Caco-2 (cell line): Measurements from ENCODE around the gene WASHC2A. TPM values are rescaled to one million over a fixed set of nuclear protein-coding genes. Genes with fewer than 3 reads are reported as not detected.
"Not testable (repeated sequence)": the region's sequence is repeated elsewhere in the genome, so short reads cannot be mapped to it uniquely, and the experiment has no call there.

Experiments
- BruUV-seq: library from RNA; stranded (reverse); fragments of 400-500 nt; replicated peaks from 2 replicates; lab custom pipeline; 2021; lab: Mats Ljungman, UMichigan
- CTCF ChIA-PET: fragments of 300-600 bp; sonication (Branson Sonifier 250); formaldehyde crosslinking; loops from one replicate; lab custom pipeline; 2022; ENCODE audit warnings: antibody characterized with exemption; lab: Charles Lee
- POLR2A ChIA-PET: fragments of 300-600 bp; sonication (Branson Sonifier 250); formaldehyde crosslinking; loops from one replicate; lab custom pipeline; 2022; ENCODE audit warnings: antibody characterized with exemption; lab: Charles Lee
- DNase-seq, 2 experiments: peaks; one replicate each; pipeline versions ENCODE4 v3.0.0 to v3.0.0-alpha.2; 2020 to 2022
- H3K27me3 ChIP-seq: replicated peaks from 2 replicates; pipeline ENCODE4 v1.6.0; 2011; ENCODE audit warnings: low read length; ENCODE audit not compliant: control insufficient read depth, insufficient read depth
- H3K36me3 ChIP-seq: 2 replicates; pipeline ENCODE4 v1.5.1; 2011; ENCODE audit warnings: low read length; ENCODE audit not compliant: control insufficient read depth, insufficient read depth
- H3K4me1 ChIP-seq: fragments of 250-450 bp; sonication (Bioruptor Pico); 2 replicates; pipeline ENCODE4 v1.5.1; 2020; ENCODE audit warnings: mild to moderate bottlenecking
- H3K4me3 ChIP-seq: 2 replicates; pipeline ENCODE4 v1.5.1; 2011; ENCODE audit warnings: low read depth, mild to moderate bottlenecking, control low read depth, low read length
- H3K9me3 ChIP-seq: fragments of 250-450 bp; sonication (Bioruptor Pico); 2 replicates; pipeline ENCODE4 v1.5.1; 2020; ENCODE audit warnings: mild to moderate bottlenecking, moderate library complexity
- H3K27ac Mint-ChIP-seq: one replicate; pipeline ENCODE4 v1.8.0; 2022; ENCODE audit warnings: mixed read lengths; ENCODE audit not compliant: unreplicated experiment
- H3K27me3 Mint-ChIP-seq: one replicate; pipeline ENCODE4 v1.8.0; 2022; ENCODE audit warnings: mixed read lengths; ENCODE audit not compliant: insufficient read depth, unreplicated experiment
- H3K36me3 Mint-ChIP-seq: one replicate; pipeline ENCODE4 v1.8.0; 2022; ENCODE audit warnings: mild to moderate bottlenecking, mixed read lengths; ENCODE audit not compliant: insufficient read depth, unreplicated experiment
- H3K4me1 Mint-ChIP-seq: one replicate; pipeline ENCODE4 v1.8.0; 2022; ENCODE audit warnings: low read depth, mixed read lengths; ENCODE audit not compliant: unreplicated experiment
- H3K4me3 Mint-ChIP-seq: one replicate; pipeline ENCODE4 v1.8.0; 2022; ENCODE audit warnings: mild to moderate bottlenecking, moderate library complexity, mixed read lengths; ENCODE audit not compliant: unreplicated experiment
- H3K9me3 Mint-ChIP-seq: one replicate; pipeline ENCODE4 v1.8.0; 2022; ENCODE audit warnings: mixed read lengths; ENCODE audit not compliant: unreplicated experiment
- intact Hi-C: fragments of 100-400 bp; cut with micrococcal nuclease; formaldehyde crosslinking; loops from one replicate; pipeline ENCODE4 v1.10.0; 2022; ENCODE audit not compliant: unreplicated experiment
- total RNA-seq: library from RNA; stranded (reverse); gene quantifications from 2 replicates; pipeline ENCODE4 v1.2.3, GENCODE V29; 2022
- TF ChIP-seq, protein P1 (sequence below), 2 experiments: fragments of 200-600 bp in 1 of 2; IDR thresholded peaks; 1 replicate in 1 of 2; 2 replicates in 1 of 2; pipeline versions ENCODE4 v1.5.1 to v1.8.0; 2011 to 2022; ENCODE audit warnings: antibody characterized with exemption in 1 of 2, control low read depth in 1 of 2, inconsistent platforms in 1 of 2, low read depth in 1 of 2, low read length in 1 of 2, mild to moderate bottlenecking in 1 of 2, moderate library complexity in 1 of 2; ENCODE audit not compliant: insufficient read depth in 1 of 2, severe bottlenecking in 1 of 2, unreplicated experiment in 1 of 2

WASHC2A gene
- total RNA-seq, 1 experiment from 2014 or later = 73.1 TPM

DNA sequence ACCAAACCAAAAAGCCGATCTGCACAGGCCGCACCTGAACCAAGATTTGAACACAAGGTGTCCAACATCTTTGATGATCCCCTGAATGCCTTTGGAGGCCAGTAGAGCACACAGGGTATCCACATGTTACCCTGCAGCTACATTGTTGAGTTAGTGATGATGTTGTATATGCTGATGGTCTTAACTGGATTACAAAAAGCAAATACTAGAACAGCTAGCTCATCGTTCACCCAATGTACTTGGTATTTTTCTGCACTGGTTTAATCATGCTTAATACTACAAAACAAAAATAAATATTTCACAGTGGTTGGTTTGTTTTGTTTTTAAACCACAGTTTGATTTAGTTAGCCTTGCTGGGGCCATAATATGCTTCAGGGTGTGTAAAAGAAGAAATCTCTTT, 65.1 kb downstream of the WASHC2A start:
- H3K4me1 Mint-ChIP-seq, H3K4me3 ChIP-seq, H3K27me3 Mint-ChIP-seq, CTCF ChIA-PET, H3K27me3 ChIP-seq, intact Hi-C loops, H3K9me3 Mint-ChIP-seq, H3K4me3 Mint-ChIP-seq, H3K27ac Mint-ChIP-seq, DNase-seq, H3K9me3 ChIP-seq, POLR2A ChIA-PET, H3K36me3 ChIP-seq, H3K4me1 ChIP-seq: not testable (repeated sequence)
- BruUV-seq = TSS peak; percentile 79
- peaks cover 43% of the 10 kb centered on the region for H3K36me3 Mint-ChIP-seq

DNA sequence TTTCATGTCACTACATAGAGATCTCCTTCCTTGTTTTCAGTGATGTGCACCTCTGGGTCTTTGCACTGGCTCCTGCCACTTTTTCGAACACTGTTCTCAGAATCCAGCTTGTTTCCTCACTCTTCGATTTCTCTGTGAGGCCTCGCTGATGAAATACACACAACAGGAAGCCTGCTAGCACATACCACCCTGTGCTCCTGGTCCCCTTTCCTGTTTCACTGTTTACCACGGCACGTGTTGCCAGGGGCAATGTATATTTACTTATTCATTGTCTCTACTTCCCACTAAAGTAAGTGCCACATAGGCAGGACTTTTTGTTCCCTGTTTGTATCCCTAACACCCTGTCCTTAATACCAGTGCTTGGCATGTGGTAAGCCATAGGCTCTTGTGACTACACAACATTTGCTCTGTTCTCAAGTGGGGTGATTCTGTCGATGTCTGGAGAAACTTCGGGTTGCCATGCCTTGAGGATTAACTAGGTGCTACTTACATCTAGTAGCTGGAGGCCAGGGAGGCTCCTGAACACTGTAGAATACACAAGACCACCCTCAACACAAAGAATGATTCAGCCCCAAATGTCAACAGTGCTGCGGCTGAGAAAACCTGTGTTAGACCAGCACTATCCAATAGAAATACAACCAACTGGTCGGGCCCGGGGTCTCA, 75.9 kb downstream of the WASHC2A start:
- H3K36me3 Mint-ChIP-seq, H3K27me3 Mint-ChIP-seq, H3K27me3 ChIP-seq, H3K4me3 ChIP-seq, H3K9me3 Mint-ChIP-seq, H3K4me3 Mint-ChIP-seq, POLR2A ChIA-PET, H3K4me1 Mint-ChIP-seq, H3K9me3 ChIP-seq, DNase-seq, H3K27ac Mint-ChIP-seq, CTCF ChIA-PET, H3K36me3 ChIP-seq, H3K4me1 ChIP-seq, BruUV-seq: not testable (repeated sequence)
- intact Hi-C loops = loop anchor here (10.0 kb wide), 1 partner anchor 131 kb away; no protein-coding TSS in a partner anchor

DNA sequence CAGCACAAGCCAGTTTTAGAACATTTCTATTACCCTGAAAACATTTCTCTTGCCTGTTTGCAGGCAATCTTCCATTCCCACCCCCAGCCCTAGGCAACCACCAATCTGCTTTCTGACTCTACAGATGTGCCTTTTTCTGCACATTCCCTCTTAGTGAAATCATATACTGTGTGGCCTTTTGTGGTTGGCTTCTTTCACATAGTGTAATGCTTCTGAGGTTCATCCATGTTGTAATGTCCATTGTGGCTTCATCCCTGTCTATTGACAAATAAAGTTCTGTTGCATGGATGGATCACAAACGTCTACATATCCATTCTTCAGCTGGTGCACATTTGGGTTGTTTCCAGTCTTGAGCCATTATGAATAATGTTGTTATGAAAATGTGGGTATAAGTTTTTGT, 77.8 kb downstream of the WASHC2A start:
- H3K4me1 Mint-ChIP-seq, H3K4me3 ChIP-seq, H3K27ac Mint-ChIP-seq, H3K27me3 ChIP-seq, CTCF ChIA-PET, H3K9me3 ChIP-seq, H3K4me3 Mint-ChIP-seq, H3K27me3 Mint-ChIP-seq, H3K36me3 ChIP-seq, DNase-seq, H3K4me1 ChIP-seq, H3K9me3 Mint-ChIP-seq, H3K36me3 Mint-ChIP-seq, POLR2A ChIA-PET, BruUV-seq: not testable (repeated sequence)
- intact Hi-C loops = loop anchor here (10.0 kb wide), 1 partner anchor 129 kb away; no protein-coding TSS in a partner anchor

DNA sequence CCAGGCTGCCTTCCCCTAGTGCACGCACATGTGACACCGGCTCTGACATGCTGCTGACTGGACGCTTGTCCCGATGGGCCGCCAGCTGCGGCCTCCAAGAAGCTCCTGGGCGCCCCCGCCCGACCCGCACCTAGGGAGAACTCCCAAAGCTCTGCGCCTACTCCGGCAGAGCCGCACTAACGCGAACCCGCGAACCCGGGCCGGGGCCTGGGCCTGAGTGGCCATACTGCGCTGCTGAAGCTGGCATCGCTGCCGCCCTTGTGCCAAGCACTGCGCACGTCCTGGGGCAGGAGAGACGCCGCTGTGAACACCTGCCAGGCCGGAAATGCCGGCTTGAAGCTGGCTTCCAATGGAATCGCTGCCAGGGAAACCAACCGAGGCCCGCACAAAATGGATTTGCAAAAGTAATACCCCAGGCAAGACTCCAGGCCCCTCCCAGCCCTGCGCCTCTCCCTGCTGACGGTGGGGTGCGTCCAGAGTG, 85.1 kb downstream of the WASHC2A start:
- ChIA-PET CTCF (no interaction called here), POLR2A (no interaction called here)
- peaks cover 10% of the 10 kb centered on the region for H3K27me3 Mint-ChIP-seq

DNA sequence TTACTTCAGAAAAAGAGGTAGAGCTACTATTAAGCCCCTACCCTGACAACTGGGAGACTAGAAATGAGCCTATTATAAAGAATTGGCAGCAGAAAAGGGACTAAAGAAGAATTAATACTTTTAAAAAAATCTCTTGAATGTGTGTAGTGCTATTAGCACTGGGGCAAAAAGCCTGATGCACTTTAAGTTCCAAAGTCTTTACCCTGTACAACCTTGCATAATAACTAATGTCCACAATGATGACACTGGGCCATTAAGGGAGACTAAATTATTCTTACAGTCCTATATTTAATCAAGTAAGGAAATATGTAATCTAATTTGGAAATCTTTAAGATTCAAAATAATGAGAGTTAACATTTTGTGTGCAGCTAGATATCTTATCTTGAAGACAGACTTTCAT, 90.1 kb downstream of the WASHC2A start:
- DNase-seq, POLR2A ChIA-PET, H3K27me3 ChIP-seq, H3K4me1 Mint-ChIP-seq, H3K4me1 ChIP-seq, H3K9me3 Mint-ChIP-seq, H3K36me3 ChIP-seq, CTCF ChIA-PET, H3K36me3 Mint-ChIP-seq, H3K4me3 ChIP-seq, BruUV-seq, H3K9me3 ChIP-seq, H3K4me3 Mint-ChIP-seq, H3K27ac Mint-ChIP-seq: not testable (repeated sequence)
- intact Hi-C loops = loop anchor here (10.0 kb wide), 1 partner anchor 133 kb away; no protein-coding TSS in a partner anchor
- peaks cover 11% of the 10 kb centered on the region for H3K27me3 Mint-ChIP-seq

More for the DNA sequence above, 85.1 kb downstream of the WASHC2A start:
- Mint-ChIP-seq H3K36me3 (no peaks in the 10 kb centered on the region), H3K9me3 (no peaks in the 10 kb centered on the region), H3K4me3 (no peak overlapping the region), H3K4me1 (no peaks in the 10 kb centered on the region), H3K27ac (no peak overlapping the region)
- DNase-seq = no peak
- Histone ChIP-seq H3K36me3 (no peaks in the 10 kb centered on the region), H3K4me1 (no peaks in the 10 kb centered on the region), H3K4me3 (no peak overlapping the region), H3K9me3 (peaks cover 6% of the 10 kb centered on the region; the same call in 1 of the 2 replicates), H3K27me3 (no peaks in the 10 kb centered on the region)
- TF ChIP-seq, protein P1, sequence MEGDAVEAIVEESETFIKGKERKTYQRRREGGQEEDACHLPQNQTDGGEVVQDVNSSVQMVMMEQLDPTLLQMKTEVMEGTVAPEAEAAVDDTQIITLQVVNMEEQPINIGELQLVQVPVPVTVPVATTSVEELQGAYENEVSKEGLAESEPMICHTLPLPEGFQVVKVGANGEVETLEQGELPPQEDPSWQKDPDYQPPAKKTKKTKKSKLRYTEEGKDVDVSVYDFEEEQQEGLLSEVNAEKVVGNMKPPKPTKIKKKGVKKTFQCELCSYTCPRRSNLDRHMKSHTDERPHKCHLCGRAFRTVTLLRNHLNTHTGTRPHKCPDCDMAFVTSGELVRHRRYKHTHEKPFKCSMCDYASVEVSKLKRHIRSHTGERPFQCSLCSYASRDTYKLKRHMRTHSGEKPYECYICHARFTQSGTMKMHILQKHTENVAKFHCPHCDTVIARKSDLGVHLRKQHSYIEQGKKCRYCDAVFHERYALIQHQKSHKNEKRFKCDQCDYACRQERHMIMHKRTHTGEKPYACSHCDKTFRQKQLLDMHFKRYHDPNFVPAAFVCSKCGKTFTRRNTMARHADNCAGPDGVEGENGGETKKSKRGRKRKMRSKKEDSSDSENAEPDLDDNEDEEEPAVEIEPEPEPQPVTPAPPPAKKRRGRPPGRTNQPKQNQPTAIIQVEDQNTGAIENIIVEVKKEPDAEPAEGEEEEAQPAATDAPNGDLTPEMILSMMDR (IDR thresholded peaks at IDR 0.05; ENCODE audit: insufficient read depth in 1 of 2, low read depth in 1 of 2, low read length in 1 of 2, severe bottlenecking in 1 of 2, unreplicated experiment in 1 of 2) = no peak
- no TSS peak for BruUV-seq
- intact Hi-C loops = loop anchor here (10.0 kb wide), 1 partner anchor 128 kb away; no protein-coding TSS in a partner anchor

DNA sequence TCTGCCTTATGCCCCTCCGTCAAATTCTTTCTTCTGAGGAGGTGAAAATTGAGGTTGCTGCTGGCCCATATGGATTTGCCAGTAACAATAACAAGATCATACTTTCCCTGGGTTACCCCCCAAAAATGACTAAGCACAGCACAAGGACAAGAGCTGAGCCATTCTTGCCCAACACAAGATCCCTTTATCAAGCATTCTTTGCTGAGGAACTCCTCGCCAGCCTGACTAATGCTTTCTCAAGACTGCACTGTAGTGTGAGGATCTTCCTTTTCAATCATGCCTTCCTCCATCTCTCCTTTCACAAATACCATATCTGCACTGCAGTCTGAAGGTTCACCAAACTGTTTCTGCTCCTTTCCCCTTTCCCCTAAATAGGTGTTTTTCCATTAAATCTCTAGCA, 92.1 kb downstream of the WASHC2A start:
- H3K27me3 ChIP-seq, H3K9me3 Mint-ChIP-seq, H3K27me3 Mint-ChIP-seq, H3K4me1 Mint-ChIP-seq, POLR2A ChIA-PET, H3K27ac Mint-ChIP-seq, H3K4me1 ChIP-seq, DNase-seq, H3K36me3 Mint-ChIP-seq, CTCF ChIA-PET, H3K4me3 ChIP-seq, H3K4me3 Mint-ChIP-seq, H3K9me3 ChIP-seq, H3K36me3 ChIP-seq, BruUV-seq: not testable (repeated sequence)
- intact Hi-C loops = loop anchor here (10.0 kb wide), 1 partner anchor 135 kb away; no protein-coding TSS in a partner anchor
